Panc1 (cell line): ENCODE measurements around the gene SYTL1. TPM values are rescaled to one million over a fixed set of nuclear protein-coding genes. Genes with fewer than 3 reads are reported as not detected.

Source experiments
- ATAC-seq: fragments of 200-7000 bp; cut with Tn5 transposase; 2 replicates; pipeline ENCODE4 v1.9.1; 2020; ENCODE audit warnings: mild to moderate bottlenecking, moderate library complexity
- BruUV-seq: library from RNA; stranded (reverse); fragments of 400-500 nt; replicated peaks from 2 replicates; lab custom pipeline; 2021; lab: Mats Ljungman, UMichigan
- CTCF ChIA-PET: fragments of 300-600 bp; sonication (Branson Sonifier 250); formaldehyde crosslinking; loops from one replicate; lab custom pipeline; 2022; ENCODE audit warnings: antibody characterized with exemption; lab: Charles Lee
- POLR2A ChIA-PET: fragments of 300-600 bp; sonication (Branson Sonifier 250); formaldehyde crosslinking; loops from one replicate; lab custom pipeline; 2022; ENCODE audit warnings: antibody characterized with exemption; lab: Charles Lee
- DNase-seq: peaks from one replicate; pipeline ENCODE4 v3.0.0-alpha.2; 2010; ENCODE audit warnings: low read depth, low spot score
- H3K27ac ChIP-seq: 2 replicates; pipeline ENCODE4 v1.5.1; 2011; ENCODE audit warnings: mild to moderate bottlenecking, low read length, inconsistent platforms
- H3K27me3 ChIP-seq: fragments of 200-500 bp; sonication (Bioruptor generic); 2 replicates; pipeline ENCODE4 v1.6.0; 2014; ENCODE audit warnings: low read length, inconsistent platforms; ENCODE audit not compliant: control insufficient read depth, insufficient read depth
- H3K36me3 ChIP-seq: fragments of 200-500 bp; sonication (Bioruptor generic); 2 replicates; pipeline ENCODE4 v1.5.1; 2014; ENCODE audit warnings: inconsistent platforms, mild to moderate bottlenecking, low read length, moderate library complexity; ENCODE audit not compliant: control insufficient read depth, insufficient read depth
- H3K4me1 ChIP-seq: 2 replicates; pipeline ENCODE4 v1.5.1; 2011; ENCODE audit warnings: inconsistent platforms, mild to moderate bottlenecking, low read length, moderate library complexity; ENCODE audit not compliant: control insufficient read depth, insufficient read depth
- H3K4me3 ChIP-seq, 2 experiments: 2 replicates each; pipeline ENCODE4 v1.5.1; 2011 to 2012; ENCODE audit warnings: low read depth in 2 of 2, low read length in 2 of 2, mild to moderate bottlenecking in 2 of 2, inconsistent platforms in 1 of 2, moderate library complexity in 1 of 2
- H3K9me3 ChIP-seq: fragments of 200-500 bp; sonication (Bioruptor generic); 2 replicates; pipeline ENCODE4 v1.5.1; 2014; ENCODE audit warnings: low read depth, mild to moderate bottlenecking, inconsistent platforms, low read length, moderate library complexity; ENCODE audit not compliant: control insufficient read depth, insufficient read depth
- POLR2AphosphoS5 ChIP-seq: IDR thresholded peaks from 2 replicates; pipeline ENCODE4 v1.6.1; 2012; ENCODE audit warnings: mild to moderate bottlenecking, low read depth, low read length, moderate library complexity
- SIN3A ChIP-seq: IDR thresholded peaks from 2 replicates; pipeline ENCODE4 v1.6.1; 2012; ENCODE audit warnings: low read depth, mild to moderate bottlenecking, low read length, moderate library complexity, borderline replicate concordance; ENCODE audit not compliant: insufficient read depth
- TCF7L2 ChIP-seq: IDR thresholded peaks from 2 replicates; pipeline ENCODE4 v1.6.1; 2011; ENCODE audit warnings: mild to moderate bottlenecking, low read depth, low read length, inconsistent platforms
- in situ Hi-C: cut with HindIII; loops from 2 replicates; pipeline ENCODE4 v1.10.0; 2016; ENCODE audit warnings: low sequenced_read_pairs, low pct_unique_long_range_greater_than_20kb
- intact Hi-C: fragments of 100-400 bp; cut with micrococcal nuclease; formaldehyde crosslinking; loops from one replicate; pipeline ENCODE4 v1.10.0; 2022; ENCODE audit not compliant: unreplicated experiment
- total RNA-seq: library from RNA; stranded (reverse); gene quantifications from one replicate; pipeline ENCODE4 v1.2.1, GENCODE V29; 2021; ENCODE audit not compliant: unreplicated experiment
- TF ChIP-seq, protein P1 (sequence below): fragments of 450-650 bp; IDR thresholded peaks from 2 replicates; pipeline ENCODE4 v1.5.1; 2017; ENCODE audit warnings: mild to moderate bottlenecking
- TF ChIP-seq, protein P2 (sequence below), 2 experiments: IDR thresholded peaks; 2 replicates each; pipeline ENCODE4 v1.6.1; 2011 to 2012; ENCODE audit warnings: low read depth in 2 of 2, control low read depth in 1 of 2, low read length in 1 of 2, mild to moderate bottlenecking in 1 of 2, moderate library complexity in 1 of 2; ENCODE audit not compliant: insufficient read depth in 1 of 2

Gene SYTL1
- total RNA-seq, 1 experiment from 2014 or later = 2.4 TPM

DNA sequence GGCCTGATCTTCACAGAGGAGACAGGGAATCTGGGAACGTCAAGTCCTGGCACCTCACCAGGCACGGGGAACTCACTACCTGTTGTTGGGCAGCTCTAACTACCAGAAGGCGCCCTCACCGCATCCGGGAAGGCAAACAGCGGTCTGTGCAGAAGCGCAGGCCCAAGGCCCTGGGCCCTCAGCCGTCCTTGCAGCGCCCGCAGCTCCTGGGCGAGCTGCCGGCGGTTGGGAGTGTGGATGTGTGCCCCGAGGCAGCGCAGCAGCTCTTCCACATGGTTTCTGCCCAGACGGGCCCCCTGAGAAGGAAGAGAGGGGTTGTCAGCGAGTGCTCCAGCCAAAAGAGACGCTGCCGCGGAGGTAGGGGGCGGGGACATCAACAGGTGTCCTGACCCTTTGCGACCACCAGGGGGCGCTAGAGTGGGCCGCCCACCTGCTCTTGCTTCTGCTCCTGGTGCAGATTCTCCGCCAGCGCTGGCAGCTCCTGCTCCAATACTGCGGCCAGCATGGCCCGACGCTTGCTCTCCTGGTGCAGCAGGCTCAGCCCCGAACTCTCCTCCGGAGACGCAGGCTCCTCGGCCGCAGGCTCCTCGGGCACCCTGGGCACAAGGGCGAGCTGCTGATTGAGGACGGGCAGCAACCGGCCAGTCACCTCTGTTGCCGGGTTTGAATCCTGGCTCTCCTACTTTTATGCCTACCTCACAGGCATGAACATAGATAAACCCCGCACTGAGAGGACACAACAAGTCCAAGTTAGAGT is 15.6 kb downstream of the SYTL1 start:
- TF ChIP-seq POLR2AphosphoS5 = no peak
- TF ChIP-seq, protein P1, sequence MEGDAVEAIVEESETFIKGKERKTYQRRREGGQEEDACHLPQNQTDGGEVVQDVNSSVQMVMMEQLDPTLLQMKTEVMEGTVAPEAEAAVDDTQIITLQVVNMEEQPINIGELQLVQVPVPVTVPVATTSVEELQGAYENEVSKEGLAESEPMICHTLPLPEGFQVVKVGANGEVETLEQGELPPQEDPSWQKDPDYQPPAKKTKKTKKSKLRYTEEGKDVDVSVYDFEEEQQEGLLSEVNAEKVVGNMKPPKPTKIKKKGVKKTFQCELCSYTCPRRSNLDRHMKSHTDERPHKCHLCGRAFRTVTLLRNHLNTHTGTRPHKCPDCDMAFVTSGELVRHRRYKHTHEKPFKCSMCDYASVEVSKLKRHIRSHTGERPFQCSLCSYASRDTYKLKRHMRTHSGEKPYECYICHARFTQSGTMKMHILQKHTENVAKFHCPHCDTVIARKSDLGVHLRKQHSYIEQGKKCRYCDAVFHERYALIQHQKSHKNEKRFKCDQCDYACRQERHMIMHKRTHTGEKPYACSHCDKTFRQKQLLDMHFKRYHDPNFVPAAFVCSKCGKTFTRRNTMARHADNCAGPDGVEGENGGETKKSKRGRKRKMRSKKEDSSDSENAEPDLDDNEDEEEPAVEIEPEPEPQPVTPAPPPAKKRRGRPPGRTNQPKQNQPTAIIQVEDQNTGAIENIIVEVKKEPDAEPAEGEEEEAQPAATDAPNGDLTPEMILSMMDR = peak; percentile 97
- TF ChIP-seq, protein P2, sequence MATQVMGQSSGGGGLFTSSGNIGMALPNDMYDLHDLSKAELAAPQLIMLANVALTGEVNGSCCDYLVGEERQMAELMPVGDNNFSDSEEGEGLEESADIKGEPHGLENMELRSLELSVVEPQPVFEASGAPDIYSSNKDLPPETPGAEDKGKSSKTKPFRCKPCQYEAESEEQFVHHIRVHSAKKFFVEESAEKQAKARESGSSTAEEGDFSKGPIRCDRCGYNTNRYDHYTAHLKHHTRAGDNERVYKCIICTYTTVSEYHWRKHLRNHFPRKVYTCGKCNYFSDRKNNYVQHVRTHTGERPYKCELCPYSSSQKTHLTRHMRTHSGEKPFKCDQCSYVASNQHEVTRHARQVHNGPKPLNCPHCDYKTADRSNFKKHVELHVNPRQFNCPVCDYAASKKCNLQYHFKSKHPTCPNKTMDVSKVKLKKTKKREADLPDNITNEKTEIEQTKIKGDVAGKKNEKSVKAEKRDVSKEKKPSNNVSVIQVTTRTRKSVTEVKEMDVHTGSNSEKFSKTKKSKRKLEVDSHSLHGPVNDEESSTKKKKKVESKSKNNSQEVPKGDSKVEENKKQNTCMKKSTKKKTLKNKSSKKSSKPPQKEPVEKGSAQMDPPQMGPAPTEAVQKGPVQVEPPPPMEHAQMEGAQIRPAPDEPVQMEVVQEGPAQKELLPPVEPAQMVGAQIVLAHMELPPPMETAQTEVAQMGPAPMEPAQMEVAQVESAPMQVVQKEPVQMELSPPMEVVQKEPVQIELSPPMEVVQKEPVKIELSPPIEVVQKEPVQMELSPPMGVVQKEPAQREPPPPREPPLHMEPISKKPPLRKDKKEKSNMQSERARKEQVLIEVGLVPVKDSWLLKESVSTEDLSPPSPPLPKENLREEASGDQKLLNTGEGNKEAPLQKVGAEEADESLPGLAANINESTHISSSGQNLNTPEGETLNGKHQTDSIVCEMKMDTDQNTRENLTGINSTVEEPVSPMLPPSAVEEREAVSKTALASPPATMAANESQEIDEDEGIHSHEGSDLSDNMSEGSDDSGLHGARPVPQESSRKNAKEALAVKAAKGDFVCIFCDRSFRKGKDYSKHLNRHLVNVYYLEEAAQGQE (IDR thresholded peaks at IDR 0.05; ENCODE audit: insufficient read depth in 1 of 2, low read depth in 2 of 2, low read length in 1 of 2) = 0 out of 4 replicates have a peak, but pooled peaks of 1 of the 2 experiments have one; percentile 12
- Histone ChIP-seq H3K27ac (no peak overlapping the region), H3K9me3 (no peaks in the 10 kb centered on the region), H3K36me3 (no peaks in the 10 kb centered on the region; the same call in 1 of the 2 replicates), H3K4me1 (no peaks in the 10 kb centered on the region), H3K27me3 (no peaks in the 10 kb centered on the region), H3K4me3 (no peak overlapping the region)
- POLR2A ChIA-PET = no interaction called here
- in situ Hi-C loops = no loop called here
- intact Hi-C loops = no loop called here
- DNase-seq (no peak), ATAC-seq (peak; percentile 83)
- no TSS peak for BruUV-seq
- CTCF ChIA-PET = interaction anchor here (0.5 to 2.2 kb wide), 6 partner anchors 9 to 411 kb away, joined by 3 to 12 read pairs (median 6); partner anchors contain the start of gene MAP3K6

DNA sequence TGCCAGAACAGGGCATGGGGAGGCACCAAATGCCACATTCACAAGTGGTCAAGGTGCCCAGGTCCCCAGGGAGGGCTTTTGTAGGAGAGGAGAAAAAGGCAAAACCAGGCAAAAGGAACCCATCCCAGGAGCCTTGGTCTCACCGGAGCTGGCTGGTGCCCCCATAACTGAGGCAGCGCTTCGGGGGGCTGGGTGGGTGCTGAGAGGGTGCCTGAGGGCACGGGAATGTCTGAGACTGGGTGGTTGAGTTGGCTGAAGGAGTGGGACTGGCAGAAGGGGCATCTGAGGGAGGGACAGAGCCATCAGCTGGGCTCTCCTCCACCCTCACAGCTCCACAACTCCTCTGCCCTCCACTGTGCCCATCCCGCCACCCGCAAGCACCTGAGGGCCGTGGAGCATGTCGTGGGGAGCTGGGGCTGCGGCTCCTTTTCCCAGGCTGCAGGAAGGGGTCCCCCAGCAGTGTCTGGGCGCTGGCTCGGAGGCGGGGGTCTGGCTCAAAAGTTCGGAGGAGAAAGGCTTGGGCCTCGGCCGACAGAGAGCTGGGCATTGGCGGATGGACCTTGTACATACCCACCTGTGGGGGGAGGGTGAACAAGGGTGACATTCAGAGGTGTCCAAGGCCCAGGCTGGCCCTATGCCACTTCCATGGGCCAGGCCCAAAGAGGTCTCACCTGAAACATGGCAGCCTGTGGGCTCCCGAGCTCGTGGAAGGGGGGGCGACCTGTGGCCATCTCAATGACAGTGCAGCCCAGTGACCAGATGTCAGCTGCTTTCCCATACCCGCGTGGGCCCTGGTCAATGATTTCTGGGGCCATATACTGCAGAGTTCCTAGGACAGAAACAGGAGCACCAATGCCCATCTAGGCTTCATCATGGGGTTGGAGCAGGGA is 16.5 kb downstream of the SYTL1 start:
- Histone ChIP-seq H3K27ac (no peak overlapping the region), H3K27me3 (no peaks in the 10 kb centered on the region), H3K4me3 (no peak overlapping the region), H3K9me3 (no peaks in the 10 kb centered on the region), H3K36me3 (no peaks in the 10 kb centered on the region; the same call in 1 of the 2 replicates), H3K4me1 (no peaks in the 10 kb centered on the region)
- CTCF ChIA-PET = interaction anchor here (0.5 to 2.2 kb wide), 6 partner anchors 8 to 194 kb away, joined by 3 to 11 read pairs (median 5); partner anchors contain the start of gene MAP3K6
- DNase-seq = no peak
- no TSS peak for BruUV-seq
- TF ChIP-seq TCF7L2 (no peak), POLR2AphosphoS5 (no peak), SIN3A (no peak)
- TF ChIP-seq, protein P2 (IDR thresholded peaks at IDR 0.05; ENCODE audit: insufficient read depth in 1 of 2, low read depth in 2 of 2, low read length in 1 of 2) = no peak
- TF ChIP-seq, protein P1 = no peak
- ATAC-seq = peak; percentile 6; the same call in 1 of the 2 replicates
- in situ Hi-C loops (no loop called here), intact Hi-C loops (no loop called here)
- POLR2A ChIA-PET = no interaction called here
